PC-9 (cell line): Measurements from ENCODE around the gene OPRM1. TPM values are rescaled to one million over a fixed set of nuclear protein-coding genes. Genes with fewer than 3 reads are reported as not detected.

ENCODE experiments used
- BruUV-seq: library from RNA; stranded (reverse); fragments of 400-500 nt; replicated peaks from 2 replicates; lab custom pipeline; 2021; lab: Mats Ljungman, UMichigan
- CTCF ChIA-PET: fragments of 300-600 bp; sonication (Branson Sonifier 250); formaldehyde crosslinking; loops from one replicate; lab custom pipeline; 2022; ENCODE audit warnings: antibody characterized with exemption; lab: Charles Lee
- POLR2A ChIA-PET: fragments of 300-600 bp; sonication (Branson Sonifier 250); formaldehyde crosslinking; loops from one replicate; lab custom pipeline; 2022; ENCODE audit warnings: antibody characterized with exemption; ENCODE audit not compliant: unreplicated experiment; lab: Charles Lee
- DNase-seq, 2 experiments: peaks; one replicate each; pipeline versions ENCODE4 v3.0.0 to v3.0.0-alpha.2; 2015 to 2022; ENCODE audit warnings: mixed read lengths in 1 of 2
- H2AFZ ChIP-seq: fragments of 200-600 bp; sonication (generic); 2 replicates; pipeline ENCODE4 v1.8.1; 2017; ENCODE audit warnings: antibody characterized with exemption
- H3F3A ChIP-seq: fragments of 200-600 bp; sonication (generic); 2 replicates; pipeline ENCODE4 v1.8.1; 2017; ENCODE audit warnings: antibody characterized with exemption, mild to moderate bottlenecking, low read depth; ENCODE audit not compliant: insufficient read depth
- H3K27ac ChIP-seq: fragments of 200-600 bp; sonication (generic); 2 replicates; pipeline ENCODE4 v1.6.1; 2016; ENCODE audit warnings: mixed run types
- H3K27me3 ChIP-seq: fragments of 200-600 bp; sonication (generic); 2 replicates; pipeline ENCODE4 v1.6.1; 2016; ENCODE audit warnings: low read depth, mixed run types; ENCODE audit not compliant: insufficient read depth
- H3K36me3 ChIP-seq: fragments of 200-600 bp; sonication (generic); 2 replicates; pipeline ENCODE4 v1.6.1; 2016; ENCODE audit warnings: low read depth, mixed run types
- H3K4me1 ChIP-seq: fragments of 200-600 bp; sonication (generic); replicated peaks from 2 replicates; pipeline ENCODE4 v1.6.1; 2016; ENCODE audit warnings: mixed run types; ENCODE audit not compliant: insufficient read depth
- H3K4me2 ChIP-seq: fragments of 200-600 bp; sonication (generic); 2 replicates; pipeline ENCODE4 v1.6.1; 2017; ENCODE audit warnings: mixed run types
- H3K4me3 ChIP-seq: fragments of 200-600 bp; sonication (generic); 2 replicates; pipeline ENCODE4 v1.6.1; 2016; ENCODE audit warnings: mixed run types
- H3K79me2 ChIP-seq: fragments of 200-600 bp; sonication (generic); 2 replicates; pipeline ENCODE4 v1.6.1; 2017; ENCODE audit warnings: low read depth, mixed run types
- H3K9me2 ChIP-seq: fragments of 200-600 bp; sonication (generic); 2 replicates; pipeline ENCODE4 v1.8.1; 2017; ENCODE audit warnings: mild to moderate bottlenecking; ENCODE audit not compliant: insufficient read depth
- H3K9me3 ChIP-seq: fragments of 200-600 bp; sonication (generic); 2 replicates; pipeline ENCODE4 v1.8.1; 2016; ENCODE audit warnings: low read depth; ENCODE audit not compliant: insufficient read depth
- H4K20me1 ChIP-seq: fragments of 200-600 bp; sonication (generic); 2 replicates; pipeline ENCODE4 v1.8.1; 2017; ENCODE audit not compliant: insufficient read depth
- EZH2 ChIP-seq: fragments of 200-600 bp; sonication (generic); IDR thresholded peaks from 2 replicates; pipeline ENCODE4 v1.8.0; 2017; ENCODE audit warnings: antibody characterized with exemption, low read depth
- intact Hi-C: fragments of 100-400 bp; cut with micrococcal nuclease; formaldehyde crosslinking; loops from one replicate; pipeline ENCODE4 v1.10.0; 2022; ENCODE audit not compliant: unreplicated experiment
- total RNA-seq: library from RNA; stranded (reverse); gene quantifications from 2 replicates; pipeline ENCODE4 v1.2.3, GENCODE V29; 2021
- TF ChIP-seq, protein P1 (sequence below): fragments of 200-600 bp; sonication (generic); conservative IDR thresholded peaks from 2 replicates; pipeline ENCODE4 v1.6.1; 2017; ENCODE audit warnings: mixed run types, antibody characterized with exemption, mild to moderate bottlenecking, moderate library complexity

The OPRM1 gene
- total RNA-seq, 1 experiment from 2014 or later, result not detected

- POLR2A ChIA-PET, result no interaction called here
- CTCF ChIA-PET, result interaction anchor here (0.7 kb wide), 1 partner anchor 1961 kb away, joined by 4 read pairs; no protein-coding TSS in a partner anchor
- intact Hi-C loops, result no loop called here
Observed at GRCh38 chr6:154227862-154228520, 189.0 kb downstream of the OPRM1 start.

GRCh38 chr6:154228521-154228905 lies 189.5 kb downstream of the OPRM1 start:
- ChIA-PET POLR2A (no interaction called here), CTCF (no interaction called here)
- Histone ChIP-seq H2AFZ (no peak overlapping the region), H3F3A (no peaks in the 10 kb centered on the region), H3K79me2 (no peaks in the 10 kb centered on the region), H3K9me3 (no peaks in the 10 kb centered on the region), H4K20me1 (no peaks in the 10 kb centered on the region), H3K27me3 (no peaks in the 10 kb centered on the region), H3K9me2 (no peaks in the 10 kb centered on the region), H3K4me3 (no peak overlapping the region), H3K27ac (no peak overlapping the region), H3K36me3 (no peaks in the 10 kb centered on the region), H3K4me2 (no peak overlapping the region), H3K4me1 (no peaks in the 10 kb centered on the region)
- no TSS peak for BruUV-seq
- TF ChIP-seq, protein P1, sequence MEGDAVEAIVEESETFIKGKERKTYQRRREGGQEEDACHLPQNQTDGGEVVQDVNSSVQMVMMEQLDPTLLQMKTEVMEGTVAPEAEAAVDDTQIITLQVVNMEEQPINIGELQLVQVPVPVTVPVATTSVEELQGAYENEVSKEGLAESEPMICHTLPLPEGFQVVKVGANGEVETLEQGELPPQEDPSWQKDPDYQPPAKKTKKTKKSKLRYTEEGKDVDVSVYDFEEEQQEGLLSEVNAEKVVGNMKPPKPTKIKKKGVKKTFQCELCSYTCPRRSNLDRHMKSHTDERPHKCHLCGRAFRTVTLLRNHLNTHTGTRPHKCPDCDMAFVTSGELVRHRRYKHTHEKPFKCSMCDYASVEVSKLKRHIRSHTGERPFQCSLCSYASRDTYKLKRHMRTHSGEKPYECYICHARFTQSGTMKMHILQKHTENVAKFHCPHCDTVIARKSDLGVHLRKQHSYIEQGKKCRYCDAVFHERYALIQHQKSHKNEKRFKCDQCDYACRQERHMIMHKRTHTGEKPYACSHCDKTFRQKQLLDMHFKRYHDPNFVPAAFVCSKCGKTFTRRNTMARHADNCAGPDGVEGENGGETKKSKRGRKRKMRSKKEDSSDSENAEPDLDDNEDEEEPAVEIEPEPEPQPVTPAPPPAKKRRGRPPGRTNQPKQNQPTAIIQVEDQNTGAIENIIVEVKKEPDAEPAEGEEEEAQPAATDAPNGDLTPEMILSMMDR, result no peak
- no peak for TF ChIP-seq EZH2
- intact Hi-C loops, result no loop called here
- DNase-seq, result no peak

More at GRCh38 chr6:154227862-154228520, 189.0 kb downstream of the OPRM1 start:
- Histone ChIP-seq H3K9me3 (no peaks in the 10 kb centered on the region), H3F3A (no peaks in the 10 kb centered on the region), H3K4me3 (no peak overlapping the region), H3K4me1 (no peaks in the 10 kb centered on the region), H3K79me2 (no peaks in the 10 kb centered on the region), H3K36me3 (no peaks in the 10 kb centered on the region), H2AFZ (no peak overlapping the region), H3K4me2 (no peak overlapping the region), H3K27me3 (no peaks in the 10 kb centered on the region), H3K27ac (no peak overlapping the region), H4K20me1 (no peaks in the 10 kb centered on the region), H3K9me2 (no peaks in the 10 kb centered on the region)
- DNase-seq, result no peak
- no peak for TF ChIP-seq EZH2
- BruUV-seq, result no TSS peak

DNA sequence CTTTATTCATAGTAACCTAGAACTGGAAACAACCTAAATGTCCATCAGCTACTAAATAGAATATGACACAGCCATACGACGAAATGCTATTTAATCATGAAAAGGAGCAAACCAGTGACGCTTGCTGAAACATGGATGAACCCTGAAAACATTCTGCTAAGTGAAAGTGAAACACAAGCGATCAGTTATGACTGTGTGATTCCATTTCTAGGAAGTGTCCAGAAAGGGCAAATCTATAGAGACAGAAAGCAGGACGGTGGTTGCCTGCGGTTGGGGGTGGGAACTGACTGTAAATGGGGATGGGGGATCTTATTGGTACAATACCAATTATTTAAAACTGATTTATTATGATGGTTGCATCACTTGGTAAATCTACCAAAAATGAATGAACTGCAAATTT lies 190.7 kb downstream of the OPRM1 start:
- Histone ChIP-seq H3K9me2 (no peaks in the 10 kb centered on the region), H3K4me2 (no peak overlapping the region), H3K36me3 (no peaks in the 10 kb centered on the region), H3K4me3 (no peak overlapping the region), H3F3A (no peaks in the 10 kb centered on the region), H4K20me1 (no peaks in the 10 kb centered on the region), H3K9me3 (no peaks in the 10 kb centered on the region), H3K27me3 (no peaks in the 10 kb centered on the region), H3K27ac (no peak overlapping the region), H3K79me2 (no peaks in the 10 kb centered on the region), H3K4me1 (no peaks in the 10 kb centered on the region), H2AFZ (no peak overlapping the region)
- POLR2A ChIA-PET, result no interaction called here
- DNase-seq, result no peak
- CTCF ChIA-PET, result no interaction called here
- intact Hi-C loops, result no loop called here
- TF ChIP-seq EZH2, result no peak
- TF ChIP-seq, protein P1, result no peak
- no TSS peak for BruUV-seq

GRCh38 chr6:154230393-154230792 lies 191.4 kb downstream of the OPRM1 start:
- intact Hi-C loops, result no loop called here
- no peak for DNase-seq
- Histone ChIP-seq H3K36me3 (no peaks in the 10 kb centered on the region), H3K27ac (no peak overlapping the region), H3K4me2 (no peak overlapping the region), H3K9me3 (no peaks in the 10 kb centered on the region), H2AFZ (no peak overlapping the region), H4K20me1 (no peaks in the 10 kb centered on the region), H3K79me2 (no peaks in the 10 kb centered on the region), H3K4me3 (no peak overlapping the region), H3K27me3 (no peaks in the 10 kb centered on the region), H3F3A (no peaks in the 10 kb centered on the region), H3K9me2 (no peaks in the 10 kb centered on the region), H3K4me1 (no peaks in the 10 kb centered on the region)
- CTCF ChIA-PET, result no interaction called here
- POLR2A ChIA-PET, result no interaction called here
- TF ChIP-seq, protein P1, result no peak
- no peak for TF ChIP-seq EZH2
- no TSS peak for BruUV-seq
